Measurements from ENCODE around the gene CERT1.

The CERT1 gene

DNA sequence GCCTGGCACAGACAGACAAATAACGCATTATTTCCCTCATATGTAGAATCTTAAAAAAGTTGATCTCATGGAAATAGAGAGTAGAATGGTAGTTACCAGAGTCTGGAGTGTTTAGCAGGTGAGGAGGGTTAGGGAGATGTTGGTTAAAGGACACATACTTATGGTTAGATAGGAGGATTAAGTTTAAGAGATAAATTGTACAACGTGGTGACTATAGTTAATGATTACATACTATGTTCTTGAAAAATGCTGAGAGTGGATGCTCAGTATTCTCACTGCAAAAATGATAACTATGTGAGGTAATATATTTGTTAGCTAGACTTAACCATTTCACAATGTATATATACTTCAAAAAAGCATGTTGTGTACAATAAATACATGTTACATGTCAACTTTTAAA, 38.0 kb downstream of the CERT1 start:
- no peak overlapping the region for H3K4me3 ChIP-seq (ENCODE audit: insufficient read length, low read depth)
- H3K27me3 ChIP-seq (ENCODE audit: insufficient read depth, insufficient read length), result no peaks in the 10 kb centered on the region
- H3K9ac ChIP-seq (ENCODE audit: insufficient read length, low read depth), result no peak overlapping the region
- no peaks in the 10 kb centered on the region for H3K36me3 ChIP-seq (ENCODE audit: insufficient read depth, insufficient read length, low read length)
- peaks cover 11% of the 10 kb centered on the region; the same call in 1 of the 2 replicates for H3K9me3 ChIP-seq (ENCODE audit: insufficient read depth, low read length)
- TF ChIP-seq ZNF274 (IDR thresholded peaks at IDR 0.05; ENCODE audit: low read depth, low read length) (no peak), YY1 (IDR thresholded peaks at IDR 0.05; ENCODE audit: insufficient read depth, insufficient read length) (no peak), SUZ12 (IDR thresholded peaks at IDR 0.05; ENCODE audit: extremely low read depth, insufficient read depth, insufficient read length) (no peak)
- H3K4me1 ChIP-seq (ENCODE audit: insufficient read depth, insufficient read length), result no peaks in the 10 kb centered on the region
- DNase-seq (ENCODE audit: low read depth, low spot score), result no peak

DNA sequence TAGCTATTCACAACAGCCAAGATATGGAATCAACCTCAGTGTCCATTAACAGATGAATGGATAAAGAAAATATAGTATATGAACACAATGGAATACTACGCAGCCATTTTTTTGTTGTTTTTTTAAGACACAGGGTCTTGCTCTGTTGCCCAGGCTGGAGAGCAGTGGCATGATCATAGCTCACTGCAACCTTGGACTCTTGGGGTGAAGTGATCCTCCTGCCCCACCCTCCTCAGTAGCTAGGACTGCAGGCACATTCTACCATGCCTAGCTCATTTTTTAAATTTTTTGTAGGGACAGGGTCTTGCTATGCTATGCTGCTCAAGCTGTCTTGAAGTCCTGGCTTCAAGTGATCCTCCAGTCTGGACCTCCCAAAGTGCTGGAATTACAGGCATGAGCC, 38.5 kb downstream of the CERT1 start:
- Histone ChIP-seq H3K36me3 (ENCODE audit: insufficient read depth, insufficient read length, low read length) (no peaks in the 10 kb centered on the region), H3K4me1 (ENCODE audit: insufficient read depth, insufficient read length) (no peaks in the 10 kb centered on the region), H3K9me3 (ENCODE audit: insufficient read depth, low read length) (peaks cover 11% of the 10 kb centered on the region; the same call in 1 of the 2 replicates), H3K4me3 (ENCODE audit: insufficient read length, low read depth) (no peak overlapping the region), H3K27me3 (ENCODE audit: insufficient read depth, insufficient read length) (no peaks in the 10 kb centered on the region), H3K9ac (ENCODE audit: insufficient read length, low read depth) (no peak overlapping the region)
- DNase-seq (ENCODE audit: low read depth, low spot score), result no peak
- TF ChIP-seq YY1 (IDR thresholded peaks at IDR 0.05; ENCODE audit: insufficient read depth, insufficient read length), result no peak
- TF ChIP-seq SUZ12 (IDR thresholded peaks at IDR 0.05; ENCODE audit: extremely low read depth, insufficient read depth, insufficient read length), result no peak
- no peak for TF ChIP-seq ZNF274 (IDR thresholded peaks at IDR 0.05; ENCODE audit: low read depth, low read length)

DNA sequence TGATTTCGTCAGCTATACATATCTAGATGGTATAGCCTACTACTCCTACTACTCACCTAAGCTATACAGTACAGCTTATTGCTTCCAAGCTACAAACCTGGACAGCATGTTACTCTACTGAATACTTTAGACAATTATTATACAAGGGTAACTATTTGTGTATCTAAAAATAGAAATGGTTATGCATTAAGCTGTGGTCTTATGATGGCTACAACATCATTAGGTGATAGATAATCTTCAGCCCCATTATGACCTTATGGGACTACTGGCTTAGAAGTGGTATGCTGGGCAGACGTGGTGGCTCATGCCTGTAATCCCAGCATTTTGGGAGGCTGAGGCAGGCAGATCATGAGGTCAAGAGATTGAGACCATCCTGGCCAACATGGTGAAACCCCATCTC, 40.2 kb downstream of the CERT1 start:
- no peak overlapping the region for H3K9ac ChIP-seq (ENCODE audit: insufficient read length, low read depth)
- DNase-seq (ENCODE audit: low read depth, low spot score), result no peak
- H3K4me3 ChIP-seq (ENCODE audit: insufficient read length, low read depth), result no peak overlapping the region

DNA sequence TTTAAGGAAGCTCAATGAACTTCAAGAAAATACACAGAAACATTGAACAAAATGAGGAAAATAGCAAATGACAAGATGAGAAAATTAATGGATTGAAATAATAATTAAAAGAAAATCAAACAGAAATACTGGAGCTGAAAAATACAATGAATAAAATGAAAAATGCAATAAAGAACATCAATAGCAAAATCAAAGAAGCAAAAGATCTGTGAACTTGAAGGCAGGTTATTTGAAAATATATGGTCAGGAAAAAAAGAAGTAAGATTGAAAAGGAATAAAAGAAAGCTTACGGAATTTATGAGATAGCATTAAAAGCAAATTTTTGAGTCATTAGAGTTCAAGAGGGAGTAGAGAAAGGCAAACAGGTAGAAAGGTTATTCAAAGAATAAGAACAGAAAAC, 42.4 kb downstream of the CERT1 start:
- Histone ChIP-seq H3K4me3 (ENCODE audit: insufficient read length, low read depth) (no peak overlapping the region), H3K9me3 (ENCODE audit: insufficient read depth, low read length) (peaks cover 11% of the 10 kb centered on the region; the same call in 1 of the 2 replicates), H3K4me1 (ENCODE audit: insufficient read depth, insufficient read length) (no peaks in the 10 kb centered on the region), H3K27me3 (ENCODE audit: insufficient read depth, insufficient read length) (no peaks in the 10 kb centered on the region), H3K36me3 (ENCODE audit: insufficient read depth, insufficient read length, low read length) (no peaks in the 10 kb centered on the region), H3K9ac (ENCODE audit: insufficient read length, low read depth) (no peak overlapping the region)
- no peak for DNase-seq (ENCODE audit: low read depth, low spot score)
- no peak for TF ChIP-seq YY1 (IDR thresholded peaks at IDR 0.05; ENCODE audit: insufficient read depth, insufficient read length)
- TF ChIP-seq SUZ12 (IDR thresholded peaks at IDR 0.05; ENCODE audit: extremely low read depth, insufficient read depth, insufficient read length), result no peak
- TF ChIP-seq ZNF274 (IDR thresholded peaks at IDR 0.05; ENCODE audit: low read depth, low read length), result no peak

More for the DNA sequence above, 40.2 kb downstream of the CERT1 start:
- H3K36me3 ChIP-seq (ENCODE audit: insufficient read depth, insufficient read length, low read length), result no peaks in the 10 kb centered on the region
- no peak for TF ChIP-seq YY1 (IDR thresholded peaks at IDR 0.05; ENCODE audit: insufficient read depth, insufficient read length)
- TF ChIP-seq ZNF274 (IDR thresholded peaks at IDR 0.05; ENCODE audit: low read depth, low read length), result no peak
- no peak for TF ChIP-seq SUZ12 (IDR thresholded peaks at IDR 0.05; ENCODE audit: extremely low read depth, insufficient read depth, insufficient read length)
- H3K27me3 ChIP-seq (ENCODE audit: insufficient read depth, insufficient read length), result no peaks in the 10 kb centered on the region
- H3K4me1 ChIP-seq (ENCODE audit: insufficient read depth, insufficient read length), result no peaks in the 10 kb centered on the region
- peaks cover 11% of the 10 kb centered on the region; the same call in 1 of the 2 replicates for H3K9me3 ChIP-seq (ENCODE audit: insufficient read depth, low read length)

DNA sequence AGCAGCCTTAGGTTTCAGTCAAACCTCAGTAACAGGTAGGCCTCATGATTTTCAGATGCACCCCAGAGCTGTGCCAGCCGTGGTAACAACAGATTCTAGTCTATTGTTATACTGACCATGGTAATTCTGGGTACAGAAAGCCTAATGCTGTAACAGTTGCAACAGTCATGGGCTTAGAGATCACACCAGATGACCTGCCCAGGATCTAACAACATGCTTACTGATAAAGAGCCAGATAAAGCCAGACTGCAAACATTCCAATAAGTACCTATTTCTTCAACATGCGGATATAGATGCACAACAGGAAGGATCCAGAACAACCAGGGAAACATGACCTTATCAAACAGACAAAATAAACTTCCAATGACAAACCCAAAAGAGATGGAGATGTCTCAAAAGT, 42.8 kb downstream of the CERT1 start:
- DNase-seq (ENCODE audit: low read depth, low spot score), result no peak
- no peak overlapping the region for H3K9ac ChIP-seq (ENCODE audit: insufficient read length, low read depth)
- no peak overlapping the region for H3K4me3 ChIP-seq (ENCODE audit: insufficient read length, low read depth)
- TF ChIP-seq ZNF274 (IDR thresholded peaks at IDR 0.05; ENCODE audit: low read depth, low read length), result no peak
- no peak for TF ChIP-seq SUZ12 (IDR thresholded peaks at IDR 0.05; ENCODE audit: extremely low read depth, insufficient read depth, insufficient read length)
- TF ChIP-seq YY1 (IDR thresholded peaks at IDR 0.05; ENCODE audit: insufficient read depth, insufficient read length), result no peak
- no peaks in the 10 kb centered on the region for H3K27me3 ChIP-seq (ENCODE audit: insufficient read depth, insufficient read length)
- H3K4me1 ChIP-seq (ENCODE audit: insufficient read depth, insufficient read length), result no peaks in the 10 kb centered on the region
- peaks cover 11% of the 10 kb centered on the region; the same call in 1 of the 2 replicates for H3K9me3 ChIP-seq (ENCODE audit: insufficient read depth, low read length)
- no peaks in the 10 kb centered on the region for H3K36me3 ChIP-seq (ENCODE audit: insufficient read depth, insufficient read length, low read length)

DNA sequence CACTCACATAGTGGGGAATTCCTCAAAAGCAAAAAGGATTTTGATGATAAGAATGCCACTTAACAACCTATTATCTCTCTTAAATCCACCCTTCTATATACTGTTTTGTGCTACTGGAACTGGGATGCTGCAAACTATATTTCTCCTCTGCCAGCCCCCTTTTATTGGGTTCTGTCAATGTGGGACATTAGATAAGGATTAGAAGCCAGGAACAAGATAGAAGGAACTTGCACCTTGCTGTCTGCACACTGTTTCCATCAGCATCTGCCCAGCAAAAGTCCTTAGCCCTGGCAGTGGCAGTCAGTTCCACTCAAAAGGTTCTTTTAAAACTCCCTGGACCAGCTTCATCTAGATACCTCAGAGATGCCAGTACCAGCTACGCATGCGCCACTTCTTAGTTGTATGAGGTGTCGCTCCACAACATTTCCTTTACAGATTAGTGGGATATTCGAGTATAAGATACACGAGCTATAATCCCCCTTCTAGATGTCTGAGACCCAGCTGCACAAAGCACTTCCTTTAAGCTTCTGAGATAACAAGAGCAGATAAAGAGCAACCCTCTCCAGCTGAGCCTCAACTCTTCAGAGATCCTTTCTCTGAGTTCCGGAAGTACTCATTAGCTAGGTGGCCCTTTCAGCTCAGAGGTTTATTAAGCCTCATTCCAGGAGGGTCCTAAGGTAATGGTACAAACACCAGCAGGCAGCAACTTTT, 45.3 kb downstream of the CERT1 start:
- H3K27me3 ChIP-seq (ENCODE audit: insufficient read depth, insufficient read length), result no peaks in the 10 kb centered on the region
- H3K4me3 ChIP-seq (ENCODE audit: insufficient read length, low read depth), result no peak overlapping the region
- no peak for TF ChIP-seq YY1 (IDR thresholded peaks at IDR 0.05; ENCODE audit: insufficient read depth, insufficient read length)
- H3K9me3 ChIP-seq (ENCODE audit: insufficient read depth, low read length), result peaks cover 11% of the 10 kb centered on the region; the same call in 1 of the 2 replicates
- no peak for DNase-seq (ENCODE audit: low read depth, low spot score)
- no peak overlapping the region for H3K9ac ChIP-seq (ENCODE audit: insufficient read length, low read depth)
- no peaks in the 10 kb centered on the region for H3K4me1 ChIP-seq (ENCODE audit: insufficient read depth, insufficient read length)
- no peaks in the 10 kb centered on the region for H3K36me3 ChIP-seq (ENCODE audit: insufficient read depth, insufficient read length, low read length)

DNA sequence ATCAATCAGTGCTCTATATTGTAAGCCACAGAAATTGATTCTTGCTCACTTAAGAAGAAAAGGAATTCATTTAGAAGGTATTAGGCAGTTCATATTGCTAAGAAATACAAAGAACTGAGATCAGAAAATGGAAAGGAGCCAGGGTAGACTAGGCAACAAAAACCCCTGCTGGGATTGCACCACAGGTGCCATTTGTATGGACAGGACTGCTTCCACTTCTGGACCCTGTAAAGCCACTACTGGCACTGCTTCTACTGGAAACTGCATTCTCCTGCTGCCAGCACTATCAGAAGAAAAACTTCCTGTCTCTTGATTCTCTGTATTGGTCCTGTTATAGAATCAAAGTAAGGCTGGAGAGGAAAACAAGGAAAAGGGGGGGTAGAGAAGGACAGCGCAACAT, 45.9 kb downstream of the CERT1 start:
- H3K27me3 ChIP-seq (ENCODE audit: insufficient read depth, insufficient read length), result no peaks in the 10 kb centered on the region
- no peak for TF ChIP-seq SUZ12 (IDR thresholded peaks at IDR 0.05; ENCODE audit: extremely low read depth, insufficient read depth, insufficient read length)
- no peak for TF ChIP-seq ZNF274 (IDR thresholded peaks at IDR 0.05; ENCODE audit: low read depth, low read length)
- no peak for TF ChIP-seq YY1 (IDR thresholded peaks at IDR 0.05; ENCODE audit: insufficient read depth, insufficient read length)
- no peaks in the 10 kb centered on the region for H3K36me3 ChIP-seq (ENCODE audit: insufficient read depth, insufficient read length, low read length)
- H3K9ac ChIP-seq (ENCODE audit: insufficient read length, low read depth), result no peak overlapping the region
- peaks cover 10% of the 10 kb centered on the region; the same call in 1 of the 2 replicates for H3K9me3 ChIP-seq (ENCODE audit: insufficient read depth, low read length)
- no peak overlapping the region for H3K4me3 ChIP-seq (ENCODE audit: insufficient read length, low read depth)
- no peak for DNase-seq (ENCODE audit: low read depth, low spot score)
- no peaks in the 10 kb centered on the region for H3K4me1 ChIP-seq (ENCODE audit: insufficient read depth, insufficient read length)

Measured in NT2/D1 (cell line).